Keratinocyte (primary cell): ENCODE results near the gene ADGRL3. TPM values are rescaled to one million over a fixed set of nuclear protein-coding genes. Genes with fewer than 3 reads are reported as not detected.

ENCODE experiments used
- DNase-seq: peaks from one replicate; pipeline ENCODE4 v3.0.0-alpha.2; 2011; ENCODE audit warnings: low read depth, missing footprints, low spot score
- FAIRE-seq: peaks from 2 replicates; lab custom pipeline; 2011; peaks lifted over from hg19 to GRCh38; lab: Jason Lieb, UNC
- H2AFZ ChIP-seq: 2 replicates; pipeline ENCODE4 v1.6.0; 2012; ENCODE audit warnings: low read length, control low read depth, inconsistent platforms; ENCODE audit not compliant: control insufficient read depth
- H3K27ac ChIP-seq: 2 replicates; pipeline ENCODE4 v1.5.1; 2011; ENCODE audit warnings: low read length; ENCODE audit not compliant: control insufficient read depth, insufficient read depth
- H3K27me3 ChIP-seq: 3 replicates; pipeline ENCODE4 v1.6.0; 2011; ENCODE audit warnings: low read length; ENCODE audit not compliant: control insufficient read depth, insufficient read depth; ENCODE audit errors: extremely low read depth
- H3K36me3 ChIP-seq, 2 experiments: 2 replicates in 1 of 2; 3 replicates in 1 of 2; pipeline ENCODE4 v1.5.1; 2011; ENCODE audit warnings: low read length in 2 of 2, mild to moderate bottlenecking in 1 of 2; ENCODE audit not compliant: control insufficient read depth in 2 of 2, insufficient read depth in 2 of 2; ENCODE audit errors: extremely low read depth in 1 of 2
- H3K4me1 ChIP-seq: 3 replicates; pipeline ENCODE4 v1.5.1; 2011; ENCODE audit warnings: low read length; ENCODE audit not compliant: control insufficient read depth, insufficient read depth; ENCODE audit errors: extremely low read depth
- H3K4me2 ChIP-seq: 3 replicates; pipeline ENCODE4 v1.6.0; 2011; ENCODE audit warnings: low read depth, low read length; ENCODE audit not compliant: control insufficient read depth, insufficient read depth; ENCODE audit errors: extremely low read depth
- H3K4me3 ChIP-seq, 3 experiments: fragments of 200-600 bp in 1 of 3; sonication (generic) in 1 of 3; 2 replicates in 2 of 3; 3 replicates in 1 of 3; pipeline ENCODE4 v1.5.1; 2011 to 2016; ENCODE audit warnings: low read length in 3 of 3, mild to moderate bottlenecking in 3 of 3, control low read depth in 2 of 3, inconsistent platforms in 1 of 3, low read depth in 1 of 3, mixed read lengths in 1 of 3, mixed run types in 1 of 3, moderate library complexity in 1 of 3; ENCODE audit not compliant: control insufficient read depth in 2 of 3, insufficient read depth in 2 of 3; ENCODE audit errors: extremely low read depth in 1 of 3
- H3K79me2 ChIP-seq: 2 replicates; pipeline ENCODE4 v1.6.0; 2012; ENCODE audit warnings: low read length; ENCODE audit not compliant: control insufficient read depth, insufficient read depth
- H3K9ac ChIP-seq: 3 replicates; pipeline ENCODE4 v1.6.0; 2011; ENCODE audit warnings: low read length; ENCODE audit not compliant: control insufficient read depth, insufficient read depth; ENCODE audit errors: extremely low read depth
- H3K9me1 ChIP-seq: 3 replicates; pipeline ENCODE4 v1.6.0; 2011; ENCODE audit warnings: low read length; ENCODE audit not compliant: control insufficient read depth, insufficient read depth; ENCODE audit errors: extremely low read depth
- H3K9me3 ChIP-seq: 2 replicates; pipeline ENCODE4 v1.5.1; 2012; ENCODE audit warnings: low read depth, low read length; ENCODE audit not compliant: control insufficient read depth
- H4K20me1 ChIP-seq: 3 replicates; pipeline ENCODE4 v1.6.0; 2011; ENCODE audit warnings: low read length; ENCODE audit not compliant: control insufficient read depth, insufficient read depth; ENCODE audit errors: extremely low read depth
- EZH2 ChIP-seq: IDR thresholded peaks from one replicate; pipeline ENCODE4 v1.6.1; 2012; ENCODE audit warnings: inconsistent platforms, mild to moderate bottlenecking, low read length, moderate library complexity
- dilution Hi-C: fragments of 300-500 bp; cut with MboI; formaldehyde crosslinking; loops from one replicate; pipeline ENCODE4 v1.7.0; 2020; ENCODE audit warnings: low sequenced_read_pairs; ENCODE audit not compliant: extremely low pct_ligation_motif_present
- polyA plus RNA-seq, 5 experiments: library from polyadenylated mRNA; depleted of rRNA in 3 of 5; stranded (reverse) in 3 of 5; stranded (forward) in 1 of 5; unstranded in 1 of 5; fragments of >200 nt; gene quantifications; 1 replicate in 1 of 5; 2 replicates in 3 of 5; 3 replicates in 1 of 5; pipeline versions ENCODE4 v1.2.1 to v1.2.3, GENCODE V29; 2011 to 2012; ENCODE audit warnings: missing spikeins in 2 of 5, low read depth in 1 of 5, low replicate concordance in 1 of 5
- TF ChIP-seq, protein P1 (sequence below), 3 experiments: IDR thresholded peaks in 1 of 3; conservative IDR thresholded peaks in 1 of 3; optimal IDR thresholded peaks in 1 of 3; 2 replicates in 2 of 3; 3 replicates in 1 of 3; pipeline versions ENCODE3 to v1.5.1; 2011; ENCODE audit warnings: low read length in 3 of 3, mild to moderate bottlenecking in 3 of 3, moderate library complexity in 2 of 3, control low read depth in 1 of 3, inconsistent platforms in 1 of 3; ENCODE audit not compliant: insufficient read depth in 2 of 3; ENCODE audit errors: extremely low read depth in 1 of 3

The ADGRL3 gene
- polyA plus RNA-seq, 1 donor (not counting 4 experiments of a cell fraction or from before 2014, with no cell fraction given): 0.18 TPM

GRCh38 chr4:61549336-61549735, 349.2 kb downstream of the ADGRL3 start:
- no peaks in the 10 kb centered on the region for H3K4me1 ChIP-seq
- TF ChIP-seq, protein P1, sequence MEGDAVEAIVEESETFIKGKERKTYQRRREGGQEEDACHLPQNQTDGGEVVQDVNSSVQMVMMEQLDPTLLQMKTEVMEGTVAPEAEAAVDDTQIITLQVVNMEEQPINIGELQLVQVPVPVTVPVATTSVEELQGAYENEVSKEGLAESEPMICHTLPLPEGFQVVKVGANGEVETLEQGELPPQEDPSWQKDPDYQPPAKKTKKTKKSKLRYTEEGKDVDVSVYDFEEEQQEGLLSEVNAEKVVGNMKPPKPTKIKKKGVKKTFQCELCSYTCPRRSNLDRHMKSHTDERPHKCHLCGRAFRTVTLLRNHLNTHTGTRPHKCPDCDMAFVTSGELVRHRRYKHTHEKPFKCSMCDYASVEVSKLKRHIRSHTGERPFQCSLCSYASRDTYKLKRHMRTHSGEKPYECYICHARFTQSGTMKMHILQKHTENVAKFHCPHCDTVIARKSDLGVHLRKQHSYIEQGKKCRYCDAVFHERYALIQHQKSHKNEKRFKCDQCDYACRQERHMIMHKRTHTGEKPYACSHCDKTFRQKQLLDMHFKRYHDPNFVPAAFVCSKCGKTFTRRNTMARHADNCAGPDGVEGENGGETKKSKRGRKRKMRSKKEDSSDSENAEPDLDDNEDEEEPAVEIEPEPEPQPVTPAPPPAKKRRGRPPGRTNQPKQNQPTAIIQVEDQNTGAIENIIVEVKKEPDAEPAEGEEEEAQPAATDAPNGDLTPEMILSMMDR (optimal IDR thresholded peaks at IDR 0.05 in 1 of 3, IDR thresholded peaks at IDR 0.05 in 1 of 3, conservative IDR thresholded peaks at IDR 0.05 in 1 of 3; ENCODE audit: extremely low read depth in 1 of 3, insufficient read depth in 2 of 3, low read length in 3 of 3): no peak
- no peak for TF ChIP-seq EZH2
- no peak overlapping the region for H3K9ac ChIP-seq
- H3K27me3 ChIP-seq: no peaks in the 10 kb centered on the region
- no peaks in the 10 kb centered on the region for H3K9me3 ChIP-seq
- no peak for DNase-seq
- no peak overlapping the region for H3K27ac ChIP-seq
- H3K4me2 ChIP-seq: no peak overlapping the region
- no peak overlapping the region for H2AFZ ChIP-seq
- no peak overlapping the region for H3K4me3 ChIP-seq
- H3K36me3 ChIP-seq: no peaks in the 10 kb centered on the region
- no peaks in the 10 kb centered on the region for H4K20me1 ChIP-seq
- dilution Hi-C loops: no loop called here
- FAIRE-seq: no peak
- H3K79me2 ChIP-seq: no peaks in the 10 kb centered on the region
- H3K9me1 ChIP-seq: no peaks in the 10 kb centered on the region

GRCh38 chr4:61553557-61554125, 353.5 kb downstream of the ADGRL3 start:
- no peak overlapping the region for H3K9ac ChIP-seq
- no peak for DNase-seq
- H3K27me3 ChIP-seq: no peaks in the 10 kb centered on the region
- TF ChIP-seq, protein P1 (optimal IDR thresholded peaks at IDR 0.05 in 1 of 3, IDR thresholded peaks at IDR 0.05 in 1 of 3, conservative IDR thresholded peaks at IDR 0.05 in 1 of 3; ENCODE audit: extremely low read depth in 1 of 3, insufficient read depth in 2 of 3, low read length in 3 of 3): no peak
- TF ChIP-seq EZH2: no peak
- H3K9me1 ChIP-seq: no peaks in the 10 kb centered on the region
- dilution Hi-C loops: no loop called here
- H3K4me1 ChIP-seq: no peaks in the 10 kb centered on the region
- H4K20me1 ChIP-seq: no peaks in the 10 kb centered on the region
- no peaks in the 10 kb centered on the region for H3K9me3 ChIP-seq
- no peak overlapping the region for H3K4me3 ChIP-seq
- no peak overlapping the region for H2AFZ ChIP-seq
- H3K36me3 ChIP-seq: no peaks in the 10 kb centered on the region
- no peak for FAIRE-seq
- H3K79me2 ChIP-seq: no peaks in the 10 kb centered on the region
- H3K27ac ChIP-seq: no peak overlapping the region
- H3K4me2 ChIP-seq: no peak overlapping the region
